Measurements from ENCODE around the gene CSHL1.
"Not testable (repeated sequence)": the region's sequence is repeated elsewhere in the genome, so short reads cannot be mapped to it uniquely, and the experiment has no call there.

The CSHL1 gene

GRCh38 chr17:63915753-63916152 lies 4.7 kb upstream of the CSHL1 start:
- H3K36me3 Mint-ChIP-seq, H3K27ac Mint-ChIP-seq, H3K27me3 Mint-ChIP-seq, H3K4me1 Mint-ChIP-seq, H3K9me3 Mint-ChIP-seq, H3K4me3 Mint-ChIP-seq: not testable (repeated sequence)

GRCh38 chr17:63914471-63914870 lies 3.4 kb upstream of the CSHL1 start:
- Mint-ChIP-seq H3K27ac (no peak overlapping the region), H3K27me3 (no peaks in the 10 kb centered on the region), H3K4me3 (no peak overlapping the region), H3K4me1 (peaks cover 9% of the 10 kb centered on the region), H3K36me3 (no peaks in the 10 kb centered on the region), H3K9me3 (no peaks in the 10 kb centered on the region)

GRCh38 chr17:63911657-63912100 lies 621 bp upstream of the CSHL1 start:
- no peak overlapping the region for H3K27ac Mint-ChIP-seq
- no peaks in the 10 kb centered on the region for H3K9me3 Mint-ChIP-seq
- peaks cover 3% of the 10 kb centered on the region for H3K4me1 Mint-ChIP-seq
- H3K27me3 Mint-ChIP-seq = no peaks in the 10 kb centered on the region
- H3K36me3 Mint-ChIP-seq = no peaks in the 10 kb centered on the region
- no peak overlapping the region for H3K4me3 Mint-ChIP-seq

- Mint-ChIP-seq H3K4me1 (peaks cover 3% of the 10 kb centered on the region), H3K4me3 (no peak overlapping the region), H3K27ac (no peak overlapping the region), H3K36me3 (no peaks in the 10 kb centered on the region), H3K27me3 (no peaks in the 10 kb centered on the region), H3K9me3 (no peaks in the 10 kb centered on the region)
Measured at GRCh38 chr17:63910096-63910495, 962 bp downstream of the CSHL1 start.

- not testable (repeated sequence) for H3K4me1 Mint-ChIP-seq, H3K36me3 Mint-ChIP-seq, H3K4me3 Mint-ChIP-seq, H3K27ac Mint-ChIP-seq, H3K27me3 Mint-ChIP-seq, H3K9me3 Mint-ChIP-seq
Measured at GRCh38 chr17:63909586-63909985, 1.5 kb downstream of the CSHL1 start.

GRCh38 chr17:63907161-63907778 lies 3.8 kb downstream of the CSHL1 start:
- not testable (repeated sequence) for H3K27ac Mint-ChIP-seq, H3K4me1 Mint-ChIP-seq, H3K36me3 Mint-ChIP-seq, H3K27me3 Mint-ChIP-seq, H3K4me3 Mint-ChIP-seq, H3K9me3 Mint-ChIP-seq

GRCh38 chr17:63904796-63905195 lies 6.3 kb downstream of the CSHL1 start:
- H3K9me3 Mint-ChIP-seq, H3K4me3 Mint-ChIP-seq, H3K27me3 Mint-ChIP-seq, H3K36me3 Mint-ChIP-seq, H3K27ac Mint-ChIP-seq, H3K4me1 Mint-ChIP-seq: not testable (repeated sequence)

- not testable (repeated sequence) for H3K4me1 Mint-ChIP-seq, H3K27me3 Mint-ChIP-seq, H3K36me3 Mint-ChIP-seq
Measured at GRCh38 chr17:63903787-63904201, 7.3 kb downstream of the CSHL1 start.

GRCh38 chr17:63901971-63902370 lies 9.1 kb downstream of the CSHL1 start:
- H3K27me3 Mint-ChIP-seq, H3K4me3 Mint-ChIP-seq, H3K4me1 Mint-ChIP-seq, H3K36me3 Mint-ChIP-seq, H3K27ac Mint-ChIP-seq, H3K9me3 Mint-ChIP-seq: not testable (repeated sequence)

More at GRCh38 chr17:63903787-63904201, 7.3 kb downstream of the CSHL1 start:
- not testable (repeated sequence) for H3K9me3 Mint-ChIP-seq, H3K4me3 Mint-ChIP-seq
- H3K27ac Mint-ChIP-seq = peak overlapping the region; percentile 60

GRCh38 chr17:63898899-63899798 lies 11.9 kb downstream of the CSHL1 start:
- not testable (repeated sequence) for H3K27ac Mint-ChIP-seq, H3K36me3 Mint-ChIP-seq, H3K9me3 Mint-ChIP-seq, H3K27me3 Mint-ChIP-seq, H3K4me1 Mint-ChIP-seq, H3K4me3 Mint-ChIP-seq

GRCh38 chr17:63896524-63897354 lies 14.3 kb downstream of the CSHL1 start, which contains the start of gene CSH1:
CSH1 (minus strand) TSS chr17:63896574; CDS start chr17:63896511, 63 bp downstream.
- H3K27ac Mint-ChIP-seq, H3K4me1 Mint-ChIP-seq, H3K9me3 Mint-ChIP-seq, H3K4me3 Mint-ChIP-seq, H3K36me3 Mint-ChIP-seq, H3K27me3 Mint-ChIP-seq: not testable (repeated sequence)

GRCh38 chr17:63894821-63895220 lies 16.2 kb downstream of the CSHL1 start:
- H3K36me3 Mint-ChIP-seq, H3K27ac Mint-ChIP-seq, H3K27me3 Mint-ChIP-seq, H3K4me3 Mint-ChIP-seq, H3K4me1 Mint-ChIP-seq, H3K9me3 Mint-ChIP-seq: not testable (repeated sequence)

GRCh38 chr17:63894021-63894420 lies 17.0 kb downstream of the CSHL1 start:
- H3K27ac Mint-ChIP-seq = peak overlapping the region; percentile 62
- H3K9me3 Mint-ChIP-seq, H3K36me3 Mint-ChIP-seq, H3K27me3 Mint-ChIP-seq, H3K4me1 Mint-ChIP-seq, H3K4me3 Mint-ChIP-seq: not testable (repeated sequence)

GRCh38 chr17:63892316-63893037 lies 18.6 kb downstream of the CSHL1 start:
- H3K4me3 Mint-ChIP-seq, H3K9me3 Mint-ChIP-seq, H3K4me1 Mint-ChIP-seq, H3K27ac Mint-ChIP-seq, H3K36me3 Mint-ChIP-seq, H3K27me3 Mint-ChIP-seq: not testable (repeated sequence)

- not testable (repeated sequence) for H3K27me3 Mint-ChIP-seq, H3K9me3 Mint-ChIP-seq, H3K27ac Mint-ChIP-seq, H3K4me1 Mint-ChIP-seq, H3K4me3 Mint-ChIP-seq, H3K36me3 Mint-ChIP-seq
Measured at GRCh38 chr17:63889026-63889848, 21.8 kb downstream of the CSHL1 start.

Measured in activated naive CD4-positive, alpha-beta T cell treated with anti-CD3 and anti-CD28 coated beads, Interleukin-2, amount 50 U/mL, for 24 hours (primary cell).